ENCODE data around the gene IGF2.
A peak's percentile ranks its signal among the peaks of the same experiment; 100 is the strongest.

Gene IGF2

GRCh38 chr11:2169626-2170570 lies 30.7 kb upstream of the IGF2 start:
- DNase-seq (ENCODE audit: low read depth): no peak

GRCh38 chr11:2169005-2169378 lies 29.8 kb upstream of the IGF2 start:
- DNase-seq (ENCODE audit: low read depth): no peak

GRCh38 chr11:2168286-2169004 lies 29.3 kb upstream of the IGF2 start:
- no peak for DNase-seq (ENCODE audit: low read depth)

- no peak for DNase-seq (ENCODE audit: low read depth)
Measured at GRCh38 chr11:2167141-2168045, 28.2 kb upstream of the IGF2 start.

GRCh38 chr11:2166091-2166851 lies 27.1 kb upstream of the IGF2 start:
- peak; percentile 22 for DNase-seq (ENCODE audit: low read depth)

- no peak for DNase-seq (ENCODE audit: low read depth)
Measured at GRCh38 chr11:2165571-2165970, 26.4 kb upstream of the IGF2 start.

- DNase-seq (ENCODE audit: low read depth): no peak
Measured at GRCh38 chr11:2164861-2165555, 25.8 kb upstream of the IGF2 start.

GRCh38 chr11:2164081-2164480 lies 24.9 kb upstream of the IGF2 start:
- no peak for DNase-seq (ENCODE audit: low read depth)

GRCh38 chr11:2163428-2163978 lies 24.3 kb upstream of the IGF2 start:
- DNase-seq (ENCODE audit: low read depth): no peak

- no peak for DNase-seq (ENCODE audit: low read depth)
Measured at GRCh38 chr11:2160736-2161259, 21.6 kb upstream of the IGF2 start, which contains the start of gene INS. Gene INS, minus strand, starts transcription at chr11:2161209. Its CDS starts 238 bp downstream, at chr11:2160971.

- DNase-seq (ENCODE audit: low read depth): no peak
Measured at GRCh38 chr11:2159536-2160413, 20.6 kb upstream of the IGF2 start.

GRCh38 chr11:2158966-2159365 lies 19.8 kb upstream of the IGF2 start:
- no peak for DNase-seq (ENCODE audit: low read depth)

GRCh38 chr11:2158296-2158737 lies 19.1 kb upstream of the IGF2 start:
- no peak for DNase-seq (ENCODE audit: low read depth)

GRCh38 chr11:2157294-2158040 lies 18.3 kb upstream of the IGF2 start:
- no peak for DNase-seq (ENCODE audit: low read depth)

GRCh38 chr11:2156416-2157182 lies 17.4 kb upstream of the IGF2 start:
- DNase-seq (ENCODE audit: low read depth): peak; percentile 34

GRCh38 chr11:2155511-2155910 lies 16.3 kb upstream of the IGF2 start:
- DNase-seq (ENCODE audit: low read depth): no peak

GRCh38 chr11:2154889-2155288 lies 15.7 kb upstream of the IGF2 start:
- no peak for DNase-seq (ENCODE audit: low read depth)

GRCh38 chr11:2154195-2154585 lies 15.0 kb upstream of the IGF2 start:
- DNase-seq (ENCODE audit: low read depth): no peak

Measured in activated T-cell treated with anti-CD3 and anti-CD28 coated beads for 1 hour (primary cell).